Smooth muscle cell (in vitro differentiated cells): ENCODE data around the gene CASZ1. TPM values are rescaled to one million over a fixed set of nuclear protein-coding genes. Genes with fewer than 3 reads are reported as not detected.

Experiments
- DNase-seq: peaks from one replicate; lab custom pipeline; 2025; ENCODE audit not compliant: unreplicated experiment; lab: John Stamatoyannopoulos, UW
- H2AFZ ChIP-seq: fragments of 200-600 bp; sonication (generic); 2 replicates; pipeline ENCODE4 v1.6.0; 2016; ENCODE audit warnings: antibody characterized with exemption, low read depth, mild to moderate bottlenecking
- H3F3A ChIP-seq: fragments of 200-600 bp; sonication (generic); 2 replicates; pipeline ENCODE4 v1.6.0; 2017; ENCODE audit warnings: antibody characterized with exemption, low read depth
- H3K27ac ChIP-seq: fragments of 200-600 bp; sonication (generic); 2 replicates; pipeline ENCODE4 v1.5.1; 2016; ENCODE audit warnings: low read depth, mild to moderate bottlenecking
- H3K27me3 ChIP-seq: fragments of 200-600 bp; sonication (generic); 2 replicates; pipeline ENCODE4 v1.6.1; 2016; ENCODE audit warnings: low read depth, mild to moderate bottlenecking
- H3K36me3 ChIP-seq: fragments of 200-600 bp; sonication (generic); 2 replicates; pipeline ENCODE4 v1.5.1; 2016; ENCODE audit warnings: low read depth
- H3K4me1 ChIP-seq: fragments of 200-600 bp; sonication (generic); 2 replicates; pipeline ENCODE4 v1.5.1; 2016; ENCODE audit warnings: low read depth
- H3K4me2 ChIP-seq: fragments of 200-600 bp; sonication (generic); 2 replicates; pipeline ENCODE4 v1.6.0; 2016; ENCODE audit warnings: mild to moderate bottlenecking
- H3K4me3 ChIP-seq: fragments of 200-600 bp; sonication (generic); 2 replicates; pipeline ENCODE4 v1.5.1; 2016; ENCODE audit warnings: mild to moderate bottlenecking
- H3K79me2 ChIP-seq: fragments of 200-600 bp; sonication (generic); 2 replicates; pipeline ENCODE4 v1.6.0; 2016; ENCODE audit warnings: low read depth, mild to moderate bottlenecking
- H3K9ac ChIP-seq: fragments of 200-600 bp; sonication (generic); 2 replicates; pipeline ENCODE4 v1.6.0; 2016; ENCODE audit warnings: low read depth
- H3K9me3 ChIP-seq: fragments of 200-600 bp; sonication (generic); replicated peaks from 2 replicates; pipeline ENCODE4 v1.5.1; 2016; ENCODE audit warnings: low read depth
- H4K20me1 ChIP-seq: fragments of 200-600 bp; sonication (generic); 2 replicates; pipeline ENCODE4 v1.6.0; 2016; ENCODE audit warnings: low read depth
- CTCF ChIP-seq: fragments of 200-600 bp; sonication (generic); IDR thresholded peaks from 2 replicates; pipeline ENCODE4 v1.5.1; 2017; ENCODE audit warnings: borderline replicate concordance, mild to moderate bottlenecking, antibody characterized with exemption; ENCODE audit not compliant: insufficient read depth, poor library complexity, severe bottlenecking
- WGBS: methylation state at CpG from one replicate; pipeline ENCODE4 v1.1.7; 2016; ENCODE audit warnings: low lambda C conversion rate; 5-methylcytosine and 5-hydroxymethylcytosine counted together
- polyA plus RNA-seq: library from polyadenylated mRNA; unstranded; fragments of >200 nt; fragmentation: Nextera tagmentation; extraction: Ambion mirVana; gene quantifications from 2 replicates; pipeline ENCODE4 v1.2.1, GENCODE V29; 2016
- total RNA-seq: library from RNA; depleted of rRNA; stranded (reverse); fragments of >200 nt; gene quantifications from 2 replicates; pipeline ENCODE4 v1.2.3, GENCODE V29; 2014

CASZ1 gene
- total and polyA plus RNA-seq, 2 experiments from 2014 or later: 0.70 to 1.9 TPM

GRCh38 chr1:10635085-10635896 lies 161.2 kb downstream of the CASZ1 start:
- H3K4me1 ChIP-seq: peaks cover 18% of the 10 kb centered on the region
- no peaks in the 10 kb centered on the region for H3K79me2 ChIP-seq
- peaks cover 18% of the 10 kb centered on the region for H3K27me3 ChIP-seq
- no peak overlapping the region for H3K9ac ChIP-seq
- H2AFZ ChIP-seq: no peak overlapping the region
- H4K20me1 ChIP-seq: no peaks in the 10 kb centered on the region
- H3K9me3 ChIP-seq: no peaks in the 10 kb centered on the region
- WGBS: 81% methylated on average over 20 of the region's 23 CpGs
- no peak for TF ChIP-seq CTCF
- H3K4me3 ChIP-seq: no peak overlapping the region
- H3F3A ChIP-seq: no peaks in the 10 kb centered on the region
- no peak overlapping the region for H3K27ac ChIP-seq
- no peak for DNase-seq
- H3K4me2 ChIP-seq: no peak overlapping the region
- no peaks in the 10 kb centered on the region for H3K36me3 ChIP-seq

- Histone ChIP-seq H2AFZ (no peak overlapping the region), H3F3A (no peaks in the 10 kb centered on the region), H3K27me3 (peaks cover 17% of the 10 kb centered on the region), H3K4me3 (no peak overlapping the region), H3K9me3 (no peaks in the 10 kb centered on the region), H3K4me2 (no peak overlapping the region), H4K20me1 (no peaks in the 10 kb centered on the region), H3K9ac (no peak overlapping the region), H3K79me2 (no peaks in the 10 kb centered on the region), H3K4me1 (peaks cover 18% of the 10 kb centered on the region), H3K36me3 (no peaks in the 10 kb centered on the region), H3K27ac (no peak overlapping the region)
- WGBS: 87% methylated on average over 23 of the region's 23 CpGs
- no peak for DNase-seq
- TF ChIP-seq CTCF: no peak
Observed at GRCh38 chr1:10634428-10635084, 161.9 kb downstream of the CASZ1 start.

- H3K79me2 ChIP-seq: no peaks in the 10 kb centered on the region
- no peak overlapping the region for H3K27ac ChIP-seq
- H3K36me3 ChIP-seq: no peaks in the 10 kb centered on the region
- H3K4me2 ChIP-seq: no peak overlapping the region
- no peak for DNase-seq
- 90% methylated on average over 8 of the region's 8 CpGs for WGBS
- H3K9ac ChIP-seq: no peak overlapping the region
- no peaks in the 10 kb centered on the region for H3F3A ChIP-seq
- no peaks in the 10 kb centered on the region for H3K9me3 ChIP-seq
- H4K20me1 ChIP-seq: no peaks in the 10 kb centered on the region
- H2AFZ ChIP-seq: no peak overlapping the region
- peaks cover 18% of the 10 kb centered on the region for H3K4me1 ChIP-seq
- no peak overlapping the region for H3K4me3 ChIP-seq
- TF ChIP-seq CTCF: no peak
- peaks cover 13% of the 10 kb centered on the region for H3K27me3 ChIP-seq
Observed at GRCh38 chr1:10634075-10634427, 162.4 kb downstream of the CASZ1 start.
